Tibial artery (tissue), 4 donors: Measurements from ENCODE around the gene TIMM29.

Experiments used
- DNase-seq, 2 donors: peaks; one replicate each; pipeline ENCODE4 v3.0.0-alpha.2; 2019
- H3K27ac ChIP-seq, 2 donors: fragments of 200-600 bp; sonication (generic) in 1 of 2; 1 replicate in 1 of 2; 2 replicates in 1 of 2; pipeline ENCODE4 v1.5.1; 2018 to 2019; ENCODE audit warnings: mild to moderate bottlenecking in 1 of 2
- H3K27me3 ChIP-seq, 2 donors: fragments of 200-600 bp; sonication (generic) in 1 of 2; one replicate each; pipeline versions ENCODE4 v1.5.1 to v1.6.0; 2016 to 2019
- H3K36me3 ChIP-seq, 3 donors: fragments of 200-600 bp; sonication (generic) in 2 of 3; one replicate each; pipeline ENCODE4 v1.5.1; 2016 to 2019; ENCODE audit warnings: mild to moderate bottlenecking in 2 of 3
- H3K4me1 ChIP-seq, 4 donors: fragments of 200-600 bp; sonication (generic) in 2 of 4; 1 replicate in 3 of 4; 2 replicates in 1 of 4; pipeline ENCODE4 v1.5.1; 2016 to 2019
- H3K4me3 ChIP-seq, 2 donors: fragments of 200-600 bp; sonication (generic) in 1 of 2; 1 replicate in 1 of 2; 2 replicates in 1 of 2; pipeline ENCODE4 v1.5.1; 2018 to 2019; ENCODE audit warnings: mild to moderate bottlenecking in 2 of 2
- H3K9me3 ChIP-seq, 3 donors: fragments of 200-600 bp; sonication (generic) in 1 of 3; one replicate each; pipeline ENCODE4 v1.5.1; 2016 to 2019
- intact Hi-C: fragments of 100-400 bp; cut with DNase I; formaldehyde crosslinking; loops from one replicate; pipeline ENCODE4 v1.15.0; 2023; ENCODE audit warnings: low total_unique reads
- TF ChIP-seq, protein P1 (sequence below), 2 experiments: fragments of 200-600 bp in 1 of 2; fragments of 450-650 bp in 1 of 2; IDR thresholded peaks; one replicate each; pipeline ENCODE4 v1.5.1; 2017 to 2019; ENCODE audit warnings: antibody characterized with exemption in 2 of 2, mild to moderate bottlenecking in 1 of 2, moderate library complexity in 1 of 2

The TIMM29 gene

GRCh38 chr19:10913716-10914340 is 14.8 kb upstream of the TIMM29 start:
- Histone ChIP-seq H3K4me1 (no peaks in the 10 kb centered on the region), H3K4me3 (no peak overlapping the region), H3K27ac (no peak overlapping the region), H3K27me3 (no peaks in the 10 kb centered on the region), H3K36me3 (peaks cover 38 to 100% (median 65%) of the 10 kb centered on the region in 3 donors), H3K9me3 (no peaks in the 10 kb centered on the region)
- intact Hi-C loops: no loop called here
- no peak for DNase-seq
- TF ChIP-seq, protein P1, sequence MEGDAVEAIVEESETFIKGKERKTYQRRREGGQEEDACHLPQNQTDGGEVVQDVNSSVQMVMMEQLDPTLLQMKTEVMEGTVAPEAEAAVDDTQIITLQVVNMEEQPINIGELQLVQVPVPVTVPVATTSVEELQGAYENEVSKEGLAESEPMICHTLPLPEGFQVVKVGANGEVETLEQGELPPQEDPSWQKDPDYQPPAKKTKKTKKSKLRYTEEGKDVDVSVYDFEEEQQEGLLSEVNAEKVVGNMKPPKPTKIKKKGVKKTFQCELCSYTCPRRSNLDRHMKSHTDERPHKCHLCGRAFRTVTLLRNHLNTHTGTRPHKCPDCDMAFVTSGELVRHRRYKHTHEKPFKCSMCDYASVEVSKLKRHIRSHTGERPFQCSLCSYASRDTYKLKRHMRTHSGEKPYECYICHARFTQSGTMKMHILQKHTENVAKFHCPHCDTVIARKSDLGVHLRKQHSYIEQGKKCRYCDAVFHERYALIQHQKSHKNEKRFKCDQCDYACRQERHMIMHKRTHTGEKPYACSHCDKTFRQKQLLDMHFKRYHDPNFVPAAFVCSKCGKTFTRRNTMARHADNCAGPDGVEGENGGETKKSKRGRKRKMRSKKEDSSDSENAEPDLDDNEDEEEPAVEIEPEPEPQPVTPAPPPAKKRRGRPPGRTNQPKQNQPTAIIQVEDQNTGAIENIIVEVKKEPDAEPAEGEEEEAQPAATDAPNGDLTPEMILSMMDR (IDR thresholded peaks at IDR 0.05): no peak

GRCh38 chr19:10915130-10916091 is 13.2 kb upstream of the TIMM29 start:
- H3K36me3 ChIP-seq: peaks cover 27 to 100% (median 67%) of the 10 kb centered on the region in 3 donors
- no peak for DNase-seq
- H3K27me3 ChIP-seq: no peaks in the 10 kb centered on the region
- H3K4me1 ChIP-seq: no peaks in the 10 kb centered on the region
- H3K4me3 ChIP-seq: no peak overlapping the region
- no peaks in the 10 kb centered on the region for H3K9me3 ChIP-seq
- TF ChIP-seq, protein P1 (IDR thresholded peaks at IDR 0.05): no peak
- H3K27ac ChIP-seq: no peak overlapping the region
- intact Hi-C loops: no loop called here

GRCh38 chr19:10916602-10917001 is 12.0 kb upstream of the TIMM29 start:
- TF ChIP-seq, protein P1 (IDR thresholded peaks at IDR 0.05): no peak
- no peak overlapping the region for H3K4me3 ChIP-seq
- H3K9me3 ChIP-seq: no peaks in the 10 kb centered on the region
- H3K27ac ChIP-seq: no peak overlapping the region
- no peaks in the 10 kb centered on the region for H3K4me1 ChIP-seq
- no peaks in the 10 kb centered on the region for H3K27me3 ChIP-seq
- no peak for DNase-seq
- peaks cover 33 to 100% (median 69%) of the 10 kb centered on the region in 3 donors for H3K36me3 ChIP-seq
- intact Hi-C loops: no loop called here

DNA sequence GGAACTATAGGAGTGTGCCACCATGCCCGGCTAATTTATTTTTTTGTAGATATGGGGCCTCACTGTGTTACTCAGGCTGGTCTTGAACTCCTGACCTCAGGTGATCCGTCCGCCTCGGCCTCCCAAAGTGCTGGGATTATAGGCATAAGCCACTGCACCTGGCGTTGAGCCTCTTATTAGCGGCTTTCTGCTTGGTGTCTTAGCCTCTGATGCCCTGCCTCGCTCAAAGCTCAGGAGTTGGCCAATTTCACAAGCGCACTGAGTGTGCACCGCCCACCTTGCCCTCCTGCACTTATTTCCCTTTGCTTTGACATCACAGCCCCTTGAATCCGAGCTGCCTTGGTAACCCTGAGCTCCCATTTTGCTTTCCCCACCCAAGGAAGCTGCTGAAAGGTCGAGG is 10.3 kb upstream of the TIMM29 start:
- no peaks in the 10 kb centered on the region for H3K4me1 ChIP-seq
- no peak overlapping the region for H3K27ac ChIP-seq
- peaks cover 22 to 100% (median 70%) of the 10 kb centered on the region in 3 donors for H3K36me3 ChIP-seq
- no peaks in the 10 kb centered on the region for H3K9me3 ChIP-seq
- no peaks in the 10 kb centered on the region for H3K27me3 ChIP-seq
- no peak overlapping the region for H3K4me3 ChIP-seq
- DNase-seq: no peak
- TF ChIP-seq, protein P1 (IDR thresholded peaks at IDR 0.05): no peak
- intact Hi-C loops: no loop called here

DNA sequence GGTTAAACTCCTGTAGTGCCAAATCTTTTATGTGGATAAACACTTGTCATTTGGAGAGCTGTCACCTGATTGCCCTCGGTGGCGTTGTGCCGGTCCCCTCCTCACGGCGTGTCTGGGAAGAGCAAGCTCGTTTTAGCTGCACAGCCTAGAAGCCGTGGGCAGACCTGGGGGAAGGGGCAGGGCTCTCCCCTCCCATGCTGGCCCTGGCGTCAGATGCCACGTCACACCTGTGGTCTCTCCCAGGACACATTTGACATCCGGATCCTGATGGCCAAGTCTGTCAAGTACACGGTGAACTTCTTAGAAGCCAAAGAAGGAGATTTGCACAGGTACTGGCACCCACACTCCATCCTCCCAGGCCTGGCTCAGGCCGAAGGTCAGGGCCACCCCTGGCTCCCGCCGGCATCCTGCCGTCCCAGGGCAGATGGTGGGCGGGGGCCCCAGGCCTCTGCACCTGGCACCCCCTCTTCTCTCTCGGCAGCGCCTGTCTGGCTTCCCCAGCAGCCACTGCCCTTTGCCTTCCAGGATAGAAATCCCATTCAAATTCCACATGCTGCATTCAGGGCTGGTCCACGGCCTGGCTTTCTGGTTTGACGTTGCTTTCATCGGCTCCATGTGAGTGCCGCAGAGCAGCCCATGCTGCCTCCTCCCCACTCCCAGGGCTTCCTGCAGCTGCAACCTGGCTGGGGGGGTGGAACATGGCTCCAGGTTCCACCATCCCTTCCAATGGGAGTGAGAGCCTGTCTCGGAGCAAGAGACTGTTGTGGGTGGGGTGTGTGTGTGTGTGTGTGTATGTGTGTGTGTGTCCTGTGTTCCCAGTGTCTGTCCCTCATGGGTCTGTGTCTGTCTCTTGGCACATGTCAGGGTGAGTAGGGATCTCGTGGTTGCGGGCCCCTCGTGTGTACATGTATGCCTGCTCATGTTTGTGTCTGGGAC is 9.0 kb upstream of the TIMM29 start:
- DNase-seq: no peak
- intact Hi-C loops: no loop called here
- Histone ChIP-seq H3K4me3 (no peak overlapping the region), H3K9me3 (no peaks in the 10 kb centered on the region), H3K36me3 (peaks cover 29 to 100% (median 67%) of the 10 kb centered on the region in 3 donors), H3K4me1 (no peaks in the 10 kb centered on the region), H3K27me3 (no peaks in the 10 kb centered on the region), H3K27ac (no peak overlapping the region)
- TF ChIP-seq, protein P1 (IDR thresholded peaks at IDR 0.05): no peak
